HG03064 (cell line): ENCODE data around the gene RNF6.
"Not testable (repeated sequence)": the region's sequence is repeated elsewhere in the genome, so short reads cannot be mapped to it uniquely, and the experiment has no call there.

Experiments
- ATAC-seq: cut with Tn5 transposase; IDR thresholded peaks from one replicate; pipeline ENCODE4 v1.9.1; 2021; ENCODE audit warnings: low read depth; ENCODE audit not compliant: unreplicated experiment

Gene RNF6

DNA sequence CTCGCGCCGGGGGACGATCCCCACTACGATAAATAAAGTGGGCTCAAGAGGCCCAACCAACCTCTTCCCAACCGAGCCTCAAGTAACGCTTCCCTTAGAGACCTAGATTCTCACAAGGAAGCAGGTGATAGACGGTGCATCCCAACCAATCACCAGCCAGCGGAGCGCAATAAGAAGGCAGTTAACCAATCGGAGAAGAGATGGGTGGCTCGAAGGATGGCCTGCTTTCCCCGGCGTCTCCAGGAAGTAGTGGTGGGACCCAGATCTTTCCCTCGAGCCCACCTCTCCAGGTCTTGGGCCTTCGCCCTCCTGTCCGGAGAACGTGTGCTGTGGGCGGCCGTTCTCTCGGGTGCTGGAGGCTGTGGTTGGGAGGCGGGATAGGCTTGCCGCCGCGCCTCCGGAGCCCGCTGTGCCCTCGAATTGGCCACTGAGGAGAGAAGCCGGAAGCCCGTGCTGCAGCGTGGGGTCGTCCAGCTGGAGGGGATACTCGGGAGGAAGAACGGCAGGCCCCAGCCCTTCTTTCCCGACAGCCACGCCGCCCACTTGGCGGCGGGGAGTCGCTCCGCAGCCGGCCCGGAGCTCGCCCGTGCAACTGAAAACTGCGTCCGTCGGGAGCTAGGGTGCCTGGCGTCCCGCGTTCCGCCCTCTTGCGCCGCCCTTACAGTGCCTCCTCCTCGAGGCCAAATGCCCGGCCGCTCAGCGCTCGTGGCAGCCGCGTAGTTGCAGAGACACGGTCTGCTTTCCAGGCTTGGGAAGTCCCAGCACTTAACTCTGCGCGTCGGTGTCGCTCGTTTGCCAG is at the start of gene RNF6:
TSS of gene RNF6 (minus strand) at position 594 of the 799 bp plus-strand sequence. CDS start 2,665 bp downstream, outside the sequence.
- ATAC-seq = peak; percentile 92

- ATAC-seq = no peak
Measured at GRCh38 chr13:26270707-26271106, 48.6 kb upstream of the RNF6 start.

DNA sequence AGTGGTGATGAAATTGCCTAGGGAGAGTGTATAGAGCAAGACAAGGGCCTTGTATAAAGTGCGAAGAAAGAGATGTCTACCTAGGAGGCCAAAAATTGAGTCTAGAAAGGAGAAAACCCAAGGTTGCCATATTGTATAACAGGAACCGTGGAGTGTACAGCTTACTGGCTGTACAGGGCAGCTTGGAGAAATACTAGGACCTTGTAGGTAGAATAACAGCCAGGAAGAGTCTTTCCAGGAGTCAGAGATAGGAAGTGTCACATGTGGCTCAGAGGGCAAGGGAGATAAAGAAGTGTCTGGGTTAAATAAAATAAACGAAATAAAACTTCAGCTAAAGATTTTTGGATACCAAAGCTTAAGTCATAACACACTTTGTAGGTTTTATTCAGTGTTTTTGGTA is 44.2 kb upstream of the RNF6 start:
- no peak for ATAC-seq

- ATAC-seq = no peak
Measured at GRCh38 chr13:26262156-26262555, 40.0 kb upstream of the RNF6 start.

DNA sequence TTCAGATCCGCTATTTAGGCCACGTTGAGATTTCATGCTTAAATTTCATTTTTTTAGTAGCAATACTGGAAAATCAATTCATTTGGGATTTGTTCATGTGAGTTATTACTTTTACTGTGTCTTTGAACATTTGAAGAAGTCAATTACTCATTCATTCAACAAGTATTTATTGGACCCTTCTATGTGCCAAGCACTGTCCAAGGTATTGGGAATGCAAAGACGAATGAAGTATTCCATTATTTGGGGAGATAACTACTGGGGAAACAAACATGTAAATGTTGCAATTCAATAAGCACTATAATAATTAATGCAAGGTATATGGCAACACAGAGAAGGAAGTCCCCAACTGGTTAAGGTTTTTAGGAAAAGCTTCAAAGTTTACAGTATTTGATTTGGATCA is 37.5 kb upstream of the RNF6 start:
- no peak for ATAC-seq

DNA sequence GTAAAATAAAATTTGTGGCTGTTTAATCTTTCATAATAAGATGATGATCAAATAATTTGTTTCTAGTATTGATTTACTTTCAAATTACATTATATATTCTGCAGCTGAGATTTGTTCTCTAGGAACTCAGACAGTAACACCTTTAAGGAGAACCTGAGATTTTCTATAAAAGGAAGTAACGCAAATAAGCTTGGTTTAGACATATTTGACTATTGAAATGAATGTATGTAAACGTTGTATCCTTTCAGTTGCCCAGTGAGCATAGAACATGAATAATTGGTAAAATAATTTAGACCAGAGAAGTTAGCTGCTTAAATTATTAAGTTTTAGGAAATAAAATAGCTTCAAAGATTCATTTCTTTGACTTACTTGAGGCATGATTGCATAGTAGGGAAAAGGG is 34.9 kb upstream of the RNF6 start:
- ATAC-seq = no peak

- ATAC-seq = no peak
Measured at GRCh38 chr13:26255691-26256277, 33.7 kb upstream of the RNF6 start.

DNA sequence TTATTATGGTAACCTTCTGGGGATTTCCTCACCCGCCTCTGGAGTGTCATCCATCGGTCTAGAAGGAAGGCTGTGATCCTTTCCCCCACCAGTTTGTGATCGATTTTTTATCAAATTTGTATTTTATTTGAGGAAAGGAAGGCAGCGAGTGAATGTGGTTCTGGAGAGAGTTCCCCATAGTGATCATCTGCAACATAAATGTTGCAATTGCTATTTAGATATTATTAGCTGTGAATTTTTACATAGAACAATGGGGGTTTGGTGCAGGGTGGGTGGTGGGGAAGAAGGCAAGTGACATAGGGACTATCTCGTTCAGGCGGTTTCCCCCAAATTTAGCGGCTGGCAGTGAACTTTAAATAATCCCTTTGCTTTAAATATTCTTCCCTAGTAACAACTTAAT is 33.0 kb upstream of the RNF6 start:
- ATAC-seq = no peak

DNA sequence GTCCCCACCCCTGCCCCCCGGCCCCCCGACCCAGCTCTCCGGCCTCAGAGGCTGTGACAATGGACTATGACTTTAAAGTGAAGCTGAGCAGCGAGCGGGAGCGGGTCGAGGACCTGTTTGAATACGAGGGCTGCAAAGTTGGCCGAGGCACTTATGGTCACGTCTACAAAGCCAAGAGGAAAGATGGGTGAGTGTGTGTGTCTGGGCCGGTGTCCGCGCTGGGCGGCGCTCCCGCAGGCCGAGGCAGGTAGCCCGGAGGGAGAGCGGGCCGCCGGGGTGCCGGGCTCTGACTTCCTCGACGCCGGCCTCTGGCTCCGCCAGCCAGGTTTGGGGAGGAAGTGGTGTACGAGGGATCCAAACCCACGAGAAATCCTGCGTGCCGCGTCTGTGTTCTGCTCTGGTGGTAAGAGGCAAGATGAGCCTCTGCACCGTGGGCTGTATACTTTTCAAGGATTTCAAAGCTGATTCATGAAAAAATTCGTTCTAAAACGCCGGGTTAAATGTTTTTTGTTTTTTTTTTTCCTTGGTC is 32.5 kb upstream of the RNF6 start:
- peak; percentile 39 for ATAC-seq

DNA sequence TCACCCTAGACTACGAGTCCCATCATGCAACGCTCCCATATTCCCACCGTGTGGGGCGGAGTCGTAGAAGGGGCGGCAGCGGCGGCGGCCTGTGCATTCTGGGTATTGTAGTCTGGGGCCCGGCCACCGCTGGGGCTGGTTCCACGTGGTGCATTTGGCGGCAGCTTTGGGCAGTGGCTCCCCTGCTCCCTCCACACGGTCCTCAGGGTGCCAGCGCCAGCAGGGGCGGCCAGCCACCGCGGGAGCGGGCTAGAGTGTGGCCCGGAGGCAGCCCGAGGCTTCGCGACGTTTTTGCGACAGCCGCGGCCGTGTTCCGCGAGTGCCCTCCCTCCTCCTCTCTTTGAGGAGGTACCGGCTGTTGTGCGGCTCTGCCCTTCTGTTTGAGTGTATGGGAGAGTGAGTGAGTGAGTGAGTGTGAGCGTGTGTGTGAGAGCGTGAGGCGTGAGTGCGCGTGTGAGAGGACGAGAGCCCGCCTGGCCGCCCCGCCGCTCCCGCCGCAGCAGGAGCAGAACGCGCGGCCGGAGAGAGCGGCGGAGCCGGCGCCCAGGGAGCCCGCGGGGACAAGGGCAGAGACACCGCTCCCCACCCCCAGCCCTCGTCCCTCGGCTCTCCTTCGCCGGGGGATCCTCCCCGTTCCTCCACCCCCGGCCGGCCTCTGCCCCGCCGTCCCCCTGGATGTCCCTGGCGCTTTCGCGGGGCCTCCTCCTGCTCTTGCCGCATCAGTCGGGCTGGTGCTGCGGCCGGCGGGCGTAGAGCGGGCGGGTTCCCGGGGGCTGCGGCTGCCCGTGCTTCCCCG is 31.9 kb upstream of the RNF6 start, which contains the start of gene CDK8:
TSS of gene CDK8 (plus strand) at position 343 of the 796 bp plus-strand sequence. CDS start 513 bp downstream, outside the sequence.
- peak; percentile 86 for ATAC-seq

DNA sequence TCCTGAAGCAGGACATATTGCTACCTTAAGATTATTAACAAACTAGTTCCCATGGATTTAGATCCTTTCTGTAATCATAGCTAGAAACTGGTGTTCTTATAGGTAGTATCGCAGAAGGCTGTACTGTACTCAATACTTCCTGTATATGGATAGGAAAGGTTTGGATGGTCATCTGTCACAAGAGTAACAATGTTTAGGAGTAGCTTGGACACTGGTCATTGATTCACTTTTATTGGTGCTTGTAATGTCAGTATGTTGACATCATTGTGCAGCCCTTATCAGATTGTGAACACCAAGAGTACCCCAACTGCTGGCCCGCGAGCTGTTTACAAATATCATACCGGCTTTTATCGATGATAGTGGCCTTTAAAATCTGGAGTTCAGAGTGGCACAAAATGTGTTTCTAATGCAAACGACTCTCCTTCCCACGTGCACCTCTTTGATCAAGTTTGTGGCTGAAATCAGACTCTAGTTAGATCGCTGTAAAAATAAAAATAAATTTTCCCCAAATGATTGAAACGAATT is 31.2 kb upstream of the RNF6 start:
- no peak for ATAC-seq

DNA sequence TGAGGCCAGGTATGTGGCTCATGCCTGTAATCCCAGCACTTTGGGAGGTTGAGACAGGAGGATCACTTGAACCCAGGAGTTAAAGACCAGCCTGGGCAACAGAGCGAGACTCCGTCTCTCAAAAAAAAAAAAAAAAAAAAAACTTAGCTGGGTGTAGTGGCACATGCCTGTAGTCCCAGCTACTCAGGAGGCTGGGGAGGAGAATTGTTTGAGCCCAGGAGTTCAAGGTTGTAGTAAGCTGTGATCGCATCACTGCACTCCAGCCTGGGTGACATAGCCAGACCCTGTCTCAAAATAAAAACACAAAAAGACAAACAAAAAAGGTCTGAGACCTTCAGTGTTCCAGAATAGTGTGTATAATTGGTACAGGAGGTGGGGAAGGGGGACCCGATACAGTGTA is 29.9 kb upstream of the RNF6 start:
- not testable (repeated sequence) for ATAC-seq

- ATAC-seq = no peak
Measured at GRCh38 chr13:26249551-26249950, 27.4 kb upstream of the RNF6 start.

- no peak for ATAC-seq
Measured at GRCh38 chr13:26247608-26248007, 25.5 kb upstream of the RNF6 start.

DNA sequence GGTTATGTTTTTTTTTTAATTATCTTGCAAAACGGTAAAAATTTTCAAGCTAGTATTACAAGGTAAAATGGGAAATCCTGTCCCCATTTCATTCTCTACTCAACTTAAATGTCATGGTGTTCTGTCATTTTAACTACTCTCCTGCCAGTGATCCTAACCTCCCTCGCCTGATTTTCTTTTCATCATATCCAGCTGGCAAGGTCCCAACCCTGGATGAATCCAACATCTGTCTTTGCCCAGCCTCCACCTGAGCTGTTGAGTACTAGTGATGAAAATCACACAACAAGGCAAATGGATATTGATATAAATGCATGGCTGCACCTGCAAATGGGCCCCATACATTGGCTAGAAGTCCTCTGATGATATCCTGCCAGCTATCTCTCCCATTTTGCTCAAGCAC is 24.9 kb upstream of the RNF6 start:
- ATAC-seq = no peak

GRCh38 chr13:26246154-26246553 is 24.0 kb upstream of the RNF6 start:
- no peak for ATAC-seq

GRCh38 chr13:26236296-26236695 is 14.2 kb upstream of the RNF6 start:
- ATAC-seq = no peak

- ATAC-seq = no peak
Measured at GRCh38 chr13:26230703-26231102, 8.6 kb upstream of the RNF6 start.

DNA sequence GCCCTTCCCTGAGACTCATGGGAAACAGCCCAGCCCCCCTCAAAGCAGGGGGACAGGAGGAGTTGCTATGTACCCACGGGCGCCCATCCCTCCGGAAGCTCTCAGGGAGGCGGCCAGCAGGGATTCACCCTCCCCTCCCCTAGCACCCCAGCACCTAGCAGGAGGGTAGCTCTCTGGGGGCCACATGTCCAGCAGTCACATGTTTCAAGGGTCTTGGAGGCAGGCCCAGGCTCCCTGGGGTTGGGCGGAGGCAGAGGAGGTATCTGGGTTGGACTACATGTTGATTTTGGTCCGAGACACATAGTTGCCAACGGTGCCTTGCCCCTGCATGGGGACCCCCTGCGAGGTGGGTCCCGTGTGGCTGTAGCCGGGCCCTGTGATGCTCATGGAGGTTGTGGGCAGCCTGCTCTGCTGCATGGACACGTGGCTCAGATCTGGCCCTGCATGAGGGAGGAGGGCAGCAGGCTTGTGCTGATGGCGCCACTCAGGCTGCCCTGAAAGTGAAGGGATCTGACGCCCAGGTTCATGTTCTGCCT is 7.0 kb upstream of the RNF6 start:
- no peak for ATAC-seq

- no peak for ATAC-seq
Measured at GRCh38 chr13:26228096-26228495, 6.0 kb upstream of the RNF6 start.
